Adrenal gland (tissue), 5 donors: ENCODE results near the gene SCARB1.

ENCODE experiments used
- CTCF ChIP-seq, 6 experiments: fragments of 450-650 bp in 4 of 6; fragments of 200-600 bp in 2 of 6; sonication (generic) in 1 of 6; IDR thresholded peaks; 1 replicate in 5 of 6; 2 replicates in 1 of 6; pipeline versions ENCODE4 v1.5.1 to v1.8.0; 2016 to 2021; ENCODE audit warnings: antibody characterized with exemption in 6 of 6, mild to moderate bottlenecking in 2 of 6, moderate library complexity in 1 of 6
- POLR2A ChIP-seq, 2 donors: fragments of 450-650 bp; IDR thresholded peaks; one replicate each; pipeline ENCODE4 v1.6.1; 2017; ENCODE audit warnings: antibody characterized with exemption in 2 of 2, mild to moderate bottlenecking in 2 of 2, moderate library complexity in 1 of 2
- donor health status: DM: no; HTN: no; CAD: no.

DNA sequence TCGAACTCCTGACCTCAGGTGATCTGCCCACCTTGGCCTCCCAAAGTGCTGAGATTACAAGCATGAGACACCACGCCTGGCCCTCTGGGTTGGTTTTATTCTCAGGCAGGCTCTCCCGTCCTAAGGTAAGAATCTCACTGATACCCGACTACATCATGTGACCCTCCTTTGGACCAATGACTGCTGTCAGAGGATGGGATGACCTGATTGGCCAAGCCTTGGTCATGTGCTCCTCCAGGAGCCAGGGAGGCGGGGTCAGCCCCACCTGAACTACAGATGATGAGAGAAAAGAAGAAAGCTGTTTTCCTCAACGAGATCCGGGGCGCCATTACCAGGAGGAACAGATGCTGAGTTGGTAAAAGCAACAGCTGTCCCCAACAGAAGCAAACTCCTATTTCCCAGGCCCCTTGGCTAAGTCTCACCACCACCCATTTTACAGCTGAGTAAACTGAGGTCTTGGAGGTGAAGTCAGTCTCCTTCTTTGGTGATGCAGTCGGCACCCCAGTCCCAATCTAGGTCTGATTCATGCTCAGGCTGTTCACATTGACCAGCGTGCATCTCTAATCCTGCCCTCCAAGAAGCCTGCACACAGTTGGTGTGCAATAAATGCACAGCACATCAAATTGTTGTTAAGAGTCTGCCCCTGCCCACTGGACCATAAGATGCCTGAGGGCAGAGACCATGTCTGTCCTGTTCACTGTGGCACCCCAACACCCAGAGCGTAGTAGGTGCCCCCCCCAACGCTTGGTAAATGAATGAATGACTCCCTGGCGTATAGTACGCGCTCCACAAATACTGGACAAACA lies 118.8 kb downstream of the SCARB1 start:
- TF ChIP-seq CTCF (IDR thresholded peaks at IDR 0.05) (no peak), POLR2A (IDR thresholded peaks at IDR 0.05) (no peak)
